ENCODE data around the gene TNFRSF12A.

Gene TNFRSF12A

GRCh38 chr16:3020247-3020603, at the start of gene TNFRSF12A:
Gene TNFRSF12A (plus strand): TSS chr16:3020368. CDS start chr16:3020398, 30 bp downstream.
- peak; percentile 89 for DNase-seq (ENCODE audit: low spot score)

GRCh38 chr16:2970563-2970962, 49.6 kb upstream of the TNFRSF12A start:
- DNase-seq (ENCODE audit: low spot score): no peak

GRCh38 chr16:2971134-2971984, 48.8 kb upstream of the TNFRSF12A start:
- DNase-seq (ENCODE audit: low spot score): no peak

- DNase-seq (ENCODE audit: low spot score): no peak
Observed at GRCh38 chr16:2971985-2972784, 48.0 kb upstream of the TNFRSF12A start.

GRCh38 chr16:2973093-2973492, 47.1 kb upstream of the TNFRSF12A start:
- no peak for DNase-seq (ENCODE audit: low spot score)

- DNase-seq (ENCODE audit: low spot score): no peak
Observed at GRCh38 chr16:2973605-2974318, 46.4 kb upstream of the TNFRSF12A start.

- DNase-seq (ENCODE audit: low spot score): no peak
Observed at GRCh38 chr16:2974319-2975056, 45.7 kb upstream of the TNFRSF12A start.

- DNase-seq (ENCODE audit: low spot score): no peak
Observed at GRCh38 chr16:2975161-2975795, 44.9 kb upstream of the TNFRSF12A start.

- no peak for DNase-seq (ENCODE audit: low spot score)
Observed at GRCh38 chr16:2976201-2976600, 44.0 kb upstream of the TNFRSF12A start.

GRCh38 chr16:2976673-2977072, 43.5 kb upstream of the TNFRSF12A start:
- DNase-seq (ENCODE audit: low spot score): no peak

GRCh38 chr16:2977440-2977839, 42.7 kb upstream of the TNFRSF12A start:
- no peak for DNase-seq (ENCODE audit: low spot score)

GRCh38 chr16:2979669-2980226, 40.4 kb upstream of the TNFRSF12A start:
- no peak for DNase-seq (ENCODE audit: low spot score)

GRCh38 chr16:2980227-2981176, 39.7 kb upstream of the TNFRSF12A start, which contains the start of gene PKMYT1:
Gene PKMYT1 (minus strand): TSS chr16:2980446. CDS start chr16:2979657, 789 bp downstream.
- peak; percentile 100 for DNase-seq (ENCODE audit: low spot score)

- DNase-seq (ENCODE audit: low spot score): no peak
Observed at GRCh38 chr16:2981177-2981898, 38.8 kb upstream of the TNFRSF12A start.

- DNase-seq (ENCODE audit: low spot score): no peak
Observed at GRCh38 chr16:2981899-2982250, 38.3 kb upstream of the TNFRSF12A start.

GRCh38 chr16:2982402-2982801, 37.8 kb upstream of the TNFRSF12A start:
- no peak for DNase-seq (ENCODE audit: low spot score)

- peak; percentile 97 for DNase-seq (ENCODE audit: low spot score)
Observed at GRCh38 chr16:2983706-2984136, 36.4 kb upstream of the TNFRSF12A start.

- DNase-seq (ENCODE audit: low spot score): no peak
Observed at GRCh38 chr16:2985462-2985861, 34.7 kb upstream of the TNFRSF12A start.

- DNase-seq (ENCODE audit: low spot score): no peak
Observed at GRCh38 chr16:2985893-2986355, 34.2 kb upstream of the TNFRSF12A start.

Measured in hepatic stellate cell (primary cell).